ENCODE measurements around the gene TEX14.

DNA sequence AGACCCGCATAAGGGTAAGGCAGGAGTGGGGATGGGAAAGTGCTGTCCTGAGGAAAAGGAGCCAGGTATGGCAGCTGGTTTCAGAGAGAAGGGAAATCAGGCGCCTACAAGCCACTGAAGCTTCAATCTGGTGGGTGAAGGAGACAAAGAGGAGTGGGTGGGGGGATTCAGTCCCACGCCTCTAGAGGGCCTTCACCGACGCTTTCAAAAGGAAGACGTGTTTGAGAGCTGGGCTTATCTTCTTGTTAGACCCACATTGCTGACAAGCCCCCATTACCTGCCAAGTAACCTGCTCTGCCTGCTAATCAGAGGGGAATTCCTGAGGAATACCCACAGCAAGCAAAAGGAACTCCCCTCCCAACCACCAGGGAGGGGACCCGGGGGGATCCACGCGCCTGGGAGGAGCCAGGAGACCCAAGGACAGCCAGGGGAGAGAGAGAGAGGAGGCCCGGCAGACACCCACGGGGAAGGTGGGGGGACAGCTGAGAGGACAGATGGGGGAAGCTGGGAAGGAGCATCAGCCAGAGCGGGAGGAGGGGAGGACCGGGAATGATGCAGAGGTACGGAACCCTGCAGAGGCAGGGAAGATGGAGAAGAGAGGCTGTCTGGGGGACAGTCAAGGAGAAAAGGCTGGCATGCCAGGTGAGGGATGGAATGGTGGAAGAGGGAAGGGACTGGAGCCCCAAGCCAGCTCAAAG lies 178.4 kb downstream of the TEX14 start:
- TF ChIP-seq POU2F2 (IDR thresholded peaks at IDR 0.05; ENCODE audit: low read depth, low read length) (no peak), POLR2AphosphoS5 (IDR thresholded peaks at IDR 0.05; ENCODE audit: low read depth, low read length) (no peak)
